H9 (cell line): ENCODE measurements around the gene GALNT7. TPM values are rescaled to one million over a fixed set of nuclear protein-coding genes. Genes with fewer than 3 reads are reported as not detected.

Experiments used
- DNase-seq: peaks from one replicate; pipeline ENCODE4 v3.0.0-alpha.2; 2017
- H2AFZ ChIP-seq: one replicate; pipeline ENCODE4 v1.6.1; 2013; ENCODE audit warnings: mild to moderate bottlenecking, low read length, control low read depth, moderate library complexity
- H2AK5ac ChIP-seq: 2 replicates; pipeline ENCODE4 v1.6.1; 2013; ENCODE audit warnings: low read length, control low read depth, mixed read lengths; ENCODE audit not compliant: insufficient read length
- H2BK120ac ChIP-seq: one replicate; pipeline ENCODE4 v1.6.1; 2013; ENCODE audit warnings: low read depth, mild to moderate bottlenecking, low read length, control low read depth, inconsistent platforms; ENCODE audit not compliant: poor library complexity, severe bottlenecking
- H2BK12ac ChIP-seq: 2 replicates; pipeline ENCODE4 v1.6.1; 2013; ENCODE audit warnings: low read length, control low read depth, mixed read lengths, low read depth; ENCODE audit not compliant: insufficient read length
- H2BK15ac ChIP-seq: 2 replicates; pipeline ENCODE4 v1.6.1; 2013; ENCODE audit warnings: low read depth, low read length, control low read depth
- H2BK20ac ChIP-seq: one replicate; pipeline ENCODE4 v1.6.1; 2013; ENCODE audit warnings: low read depth, mild to moderate bottlenecking, low read length, control low read depth, inconsistent platforms; ENCODE audit not compliant: poor library complexity, severe bottlenecking
- H2BK5ac ChIP-seq: 2 replicates; pipeline ENCODE4 v1.6.1; 2013; ENCODE audit warnings: low read length, control low read depth, mixed read lengths; ENCODE audit not compliant: insufficient read length
- H3K14ac ChIP-seq: 2 replicates; pipeline ENCODE4 v1.6.1; 2013; ENCODE audit warnings: low read length, control low read depth; ENCODE audit not compliant: insufficient read depth
- H3K18ac ChIP-seq: 2 replicates; pipeline ENCODE4 v1.6.1; 2013; ENCODE audit warnings: low read depth, mild to moderate bottlenecking, mixed read lengths, low read length, control low read depth; ENCODE audit not compliant: insufficient read length
- H3K23ac ChIP-seq: 2 replicates; pipeline ENCODE4 v1.6.1; 2013; ENCODE audit warnings: low read length, control low read depth, mixed read lengths, low read depth; ENCODE audit not compliant: insufficient read length
- H3K23me2 ChIP-seq: 2 replicates; pipeline ENCODE4 v1.6.1; 2013; ENCODE audit warnings: low read depth, mild to moderate bottlenecking, mixed read lengths, low read length, control low read depth; ENCODE audit not compliant: insufficient read length, poor library complexity, severe bottlenecking
- H3K27ac ChIP-seq: 2 replicates; pipeline ENCODE4 v1.5.1; 2013; ENCODE audit warnings: low read length, control low read depth, mixed read lengths, low read depth; ENCODE audit not compliant: insufficient read length
- H3K27me3 ChIP-seq: 2 replicates; pipeline ENCODE4 v1.6.1; 2013; ENCODE audit warnings: low read length, control low read depth, inconsistent platforms; ENCODE audit not compliant: insufficient read depth
- H3K4ac ChIP-seq: 2 replicates; pipeline ENCODE4 v1.6.1; 2013; ENCODE audit warnings: low read depth, mild to moderate bottlenecking, control low read depth, inconsistent platforms, low read length, moderate library complexity
- H3K4me1 ChIP-seq: 2 replicates; pipeline ENCODE4 v1.6.1; 2013; ENCODE audit warnings: low read length, control low read depth, inconsistent platforms; ENCODE audit not compliant: insufficient read depth
- H3K4me2 ChIP-seq: 2 replicates; pipeline ENCODE4 v1.6.1; 2013; ENCODE audit warnings: low read length, control low read depth, mixed read lengths; ENCODE audit not compliant: insufficient read length, insufficient read depth
- H3K56ac ChIP-seq: 2 replicates; pipeline ENCODE4 v1.6.1; 2013; ENCODE audit warnings: low read depth, mild to moderate bottlenecking, mixed read lengths, low read length, control low read depth; ENCODE audit not compliant: insufficient read length
- H3K79me1 ChIP-seq: 2 replicates; pipeline ENCODE4 v1.6.1; 2013; ENCODE audit warnings: low read depth, mild to moderate bottlenecking, moderate library complexity, low read length, control low read depth, inconsistent platforms; ENCODE audit not compliant: insufficient read depth, poor library complexity, severe bottlenecking
- H3K79me2 ChIP-seq: 2 replicates; pipeline ENCODE4 v1.6.1; 2013; ENCODE audit warnings: low read length, control low read depth, inconsistent platforms; ENCODE audit not compliant: insufficient read depth
- H3K9ac ChIP-seq: 2 replicates; pipeline ENCODE4 v1.6.1; 2013; ENCODE audit warnings: low read length, control low read depth, mixed read lengths; ENCODE audit not compliant: insufficient read length; ENCODE audit errors: extremely low read depth
- H3K9me3 ChIP-seq: one replicate; pipeline ENCODE4 v1.6.1; 2013; ENCODE audit warnings: low read depth, low read length, inconsistent platforms; ENCODE audit not compliant: control insufficient read depth
- H3T11ph ChIP-seq: one replicate; pipeline ENCODE4 v1.6.1; 2013; ENCODE audit warnings: mild to moderate bottlenecking, low read length, control low read depth, inconsistent platforms
- H4K20me1 ChIP-seq: one replicate; pipeline ENCODE4 v1.6.1; 2013; ENCODE audit not compliant: control insufficient read depth, insufficient read length, insufficient read depth
- H4K5ac ChIP-seq: 2 replicates; pipeline ENCODE4 v1.6.1; 2013; ENCODE audit warnings: low read depth, mild to moderate bottlenecking, mixed read lengths, low read length, control low read depth; ENCODE audit not compliant: insufficient read length
- H4K8ac ChIP-seq: replicated peaks from 2 replicates; pipeline ENCODE4 v1.6.1; 2013; ENCODE audit warnings: low read length, control low read depth, mixed read lengths, low read depth; ENCODE audit not compliant: insufficient read length
- H4K91ac ChIP-seq: 2 replicates; pipeline ENCODE4 v1.6.1; 2013; ENCODE audit warnings: low read depth, mild to moderate bottlenecking, moderate library complexity, mixed read lengths, low read length, control low read depth; ENCODE audit not compliant: insufficient read length
- H3K27ac Mint-ChIP-seq, 3 experiments: 2 replicates in 2 of 3; 3 replicates in 1 of 3; pipeline ENCODE4 v1.8.0; 2020 to 2021; ENCODE audit warnings: mixed read lengths in 3 of 3, mild to moderate bottlenecking in 1 of 3, moderate library complexity in 1 of 3
- H3K27me3 Mint-ChIP-seq: 2 replicates; pipeline ENCODE4 v1.8.0; 2021; ENCODE audit warnings: low read depth, mild to moderate bottlenecking, moderate library complexity, mixed read lengths
- H3K36me3 Mint-ChIP-seq, 3 experiments: 2 replicates in 2 of 3; 3 replicates in 1 of 3; pipeline ENCODE4 v1.8.0; 2020 to 2021; ENCODE audit warnings: low read depth in 3 of 3, mixed read lengths in 3 of 3; ENCODE audit not compliant: insufficient read depth in 1 of 3
- H3K4me1 Mint-ChIP-seq, 2 experiments: 2 replicates each; pipeline ENCODE4 v1.8.0; 2020; ENCODE audit warnings: mixed read lengths in 2 of 2
- H3K4me3 Mint-ChIP-seq, 2 experiments: 2 replicates in 1 of 2; 3 replicates in 1 of 2; pipeline ENCODE4 v1.8.0; 2020 to 2021; ENCODE audit warnings: mild to moderate bottlenecking in 2 of 2, mixed read lengths in 2 of 2, moderate library complexity in 1 of 2
- H3K9me3 Mint-ChIP-seq, 2 experiments: 2 replicates in 1 of 2; 3 replicates in 1 of 2; pipeline ENCODE4 v1.8.0; 2020; ENCODE audit warnings: mild to moderate bottlenecking in 2 of 2, mixed read lengths in 2 of 2, moderate library complexity in 1 of 2
- CTCF ChIP-seq: fragments of 200-600 bp; sonication (generic); conservative IDR thresholded peaks from 3 replicates; pipeline ENCODE4 v1.8.0; 2021; ENCODE audit warnings: antibody characterized with exemption, mild to moderate bottlenecking
- WGBS: extraction: QIAGEN DNeasy Blood & Tissue Kit; methylation state at CpG from one replicate; pipeline ENCODE4 v1.1.7; 2013; ENCODE audit warnings: missing lambda C conversion rate, low lambda C conversion rate, mixed read lengths; ENCODE audit not compliant: insufficient read length; ENCODE audit errors: extremely low coverage; 5-methylcytosine and 5-hydroxymethylcytosine counted together
- microRNA-seq: library from miRNA; unstranded; fragments of <30 nt; microRNA quantifications from one replicate; pipeline ENCODE4, GENCODE V29; 2020; ENCODE audit warnings: borderline microRNAs expressed
- total RNA-seq: library from RNA; stranded (reverse); gene quantifications from 2 replicates; pipeline ENCODE4 v1.2.1, GENCODE V29; 2021

GALNT7 gene
- total RNA-seq, 1 experiment from 2014 or later: 57.3 TPM

DNA sequence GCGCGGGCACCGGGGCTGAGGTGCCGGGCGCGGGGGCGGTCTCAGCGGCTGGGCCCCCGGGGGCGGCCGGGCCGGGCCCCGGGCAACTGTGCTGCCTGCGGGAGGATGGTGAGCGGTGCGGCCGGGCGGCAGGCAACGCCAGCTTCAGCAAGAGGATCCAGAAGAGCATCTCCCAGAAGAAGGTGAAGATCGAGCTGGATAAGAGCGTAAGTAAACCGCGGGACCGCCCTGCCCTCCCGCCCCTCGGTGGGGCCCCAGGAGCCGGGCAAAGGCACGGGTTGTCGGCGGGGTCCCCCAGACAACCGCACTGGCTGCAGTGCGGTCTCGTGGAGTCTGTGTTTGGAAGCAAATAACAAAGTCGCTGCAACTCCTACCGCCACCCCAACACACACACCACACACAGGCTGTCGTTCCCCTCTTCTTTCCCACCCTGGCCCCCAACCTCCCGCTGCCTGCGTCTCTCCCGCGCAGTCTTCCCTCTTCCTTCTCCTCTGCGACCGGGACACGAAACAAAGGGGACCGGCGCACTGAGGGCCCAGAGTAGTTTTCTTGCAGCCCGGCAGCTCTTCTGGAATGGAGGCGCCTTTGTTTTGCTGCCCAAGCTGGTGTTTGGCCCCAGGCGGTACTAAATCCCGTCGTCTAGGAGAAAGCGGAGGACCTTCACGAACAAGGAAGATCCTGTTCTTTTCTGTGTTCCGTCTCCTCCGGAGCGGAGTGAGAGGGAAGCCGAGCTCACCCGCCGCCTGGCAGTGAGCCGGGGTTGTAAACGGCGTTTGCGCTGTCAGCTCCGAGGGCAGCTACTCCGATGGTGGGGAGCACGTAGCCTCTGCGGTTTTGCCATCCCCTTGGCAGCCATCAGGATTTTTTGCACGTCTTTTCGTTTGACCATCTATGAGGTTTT lies 202.9 kb downstream of the GALNT7 start:
- H3K27ac ChIP-seq: no peak overlapping the region
- no peaks in the 10 kb centered on the region for H3K27me3 ChIP-seq
- H2BK12ac ChIP-seq: no peak overlapping the region
- no peak overlapping the region for H4K8ac ChIP-seq
- H2BK5ac ChIP-seq: no peak overlapping the region
- no peak overlapping the region for H3K56ac ChIP-seq
- Mint-ChIP-seq H3K4me3 (peak overlapping the region; percentile 99), H3K27me3 (no peaks in the 10 kb centered on the region), H3K9me3 (no peaks in the 10 kb centered on the region), H3K4me1 (peaks cover 12 to 13% of the 10 kb centered on the region in 2 experiments; a peak in 3 of 4 replicates), H3K36me3 (peaks cover 11 to 15% (median 14%) of the 10 kb centered on the region in 3 experiments), H3K27ac (peak overlapping the region; percentile 77 to 95 (median 95))
- H2BK120ac ChIP-seq: no peak overlapping the region
- DNase-seq: peak; percentile 65
- peaks cover 5% of the 10 kb centered on the region for H3K23me2 ChIP-seq
- no peak for TF ChIP-seq CTCF
- no peaks in the 10 kb centered on the region for H4K20me1 ChIP-seq
- no peaks in the 10 kb centered on the region for H3K4me1 ChIP-seq
- no peaks in the 10 kb centered on the region for H3K9me3 ChIP-seq
- peak overlapping the region; percentile 79 for H3K9ac ChIP-seq
- H3T11ph ChIP-seq: no peak overlapping the region
- no peak overlapping the region for H3K18ac ChIP-seq
- no peak overlapping the region for H2BK20ac ChIP-seq
- H3K23ac ChIP-seq: no peak overlapping the region
- WGBS: no CpG with 5 or more reads among the region's 68 CpGs
- H3K79me1 ChIP-seq: no peaks in the 10 kb centered on the region
- no peak overlapping the region for H4K5ac ChIP-seq
- H2AK5ac ChIP-seq: no peak overlapping the region
- no peak overlapping the region for H4K91ac ChIP-seq
- H3K14ac ChIP-seq: peak overlapping the region; percentile 77; the same call in 1 of the 2 replicates
- H2BK15ac ChIP-seq: no peak overlapping the region
- H3K4ac ChIP-seq: no peak overlapping the region
- H3K4me2 ChIP-seq: peak overlapping the region; percentile 93
- H3K79me2 ChIP-seq: no peaks in the 10 kb centered on the region
- peak overlapping the region; percentile 53 for H2AFZ ChIP-seq

Small RNAs within 50 kb of the gene (microRNA-seq; reads per million reads assigned to microRNA genes)
- gene MIR548T: not detected

Other genes with a start within 250 kb of the GALNT7 start
- 278 and 298 TPM in 2 replicates for gene HMGB2, start 165.5 kb downstream of the GALNT7 start, total RNA-seq
- gene SAP30, start 202.1 kb downstream of the GALNT7 start, total RNA-seq: 13.5 and 14.7 TPM in 2 replicates
- gene SCRG1, start 230.3 kb downstream of the GALNT7 start, total RNA-seq: not detected in 2 replicates